Testis (tissue), 3 donors: ENCODE results near the gene DSE. TPM values are rescaled to one million over a fixed set of nuclear protein-coding genes. Genes with fewer than 3 reads are reported as not detected.

Source experiments
- DNase-seq: peaks from one replicate; pipeline ENCODE4 v3.0.0-alpha.2; 2019
- H3K27ac ChIP-seq, 2 donors: fragments of 200-600 bp; sonication (generic); one replicate each; pipeline ENCODE4 v1.5.1; 2019
- H3K27me3 ChIP-seq: fragments of 200-600 bp; sonication (generic); one replicate; pipeline ENCODE4 v1.5.1; 2019
- H3K36me3 ChIP-seq: fragments of 200-600 bp; sonication (generic); one replicate; pipeline ENCODE4 v1.5.1; 2017; ENCODE audit warnings: low read depth; ENCODE audit errors: missing control alignments
- H3K4me1 ChIP-seq: fragments of 200-600 bp; sonication (generic); one replicate; pipeline ENCODE4 v1.5.1; 2019
- H3K4me3 ChIP-seq, 2 donors: fragments of 200-600 bp; sonication (generic); one replicate each; pipeline ENCODE4 v1.5.1; 2017 to 2019
- H3K9me3 ChIP-seq: fragments of 200-600 bp; sonication (generic); one replicate; pipeline ENCODE4 v1.5.1; 2017
- CTCF ChIP-seq, 3 experiments: fragments of 450-650 bp in 2 of 3; fragments of 200-600 bp in 1 of 3; sonication (generic) in 1 of 3; IDR thresholded peaks; one replicate each; pipeline ENCODE4 v1.5.1; 2016 to 2019; ENCODE audit warnings: antibody characterized with exemption in 3 of 3, mild to moderate bottlenecking in 2 of 3, moderate library complexity in 1 of 3
- POLR2A ChIP-seq: fragments of 450-650 bp; IDR thresholded peaks from one replicate; pipeline ENCODE4 v1.6.1; 2017; ENCODE audit warnings: antibody characterized with exemption, mild to moderate bottlenecking, moderate library complexity
- WGBS, 2 donors: methylation state at CpG; one replicate each; pipeline ENCODE4 v1.1.5; 2018; 5-methylcytosine and 5-hydroxymethylcytosine counted together
- intact Hi-C: fragments of 100-400 bp; cut with DNase I; formaldehyde crosslinking; loops from one replicate; pipeline ENCODE4 v1.15.1; 2023; ENCODE audit warnings: low total_unique reads
- polyA plus RNA-seq: library from polyadenylated mRNA; stranded (reverse); fragments of 350-450 nt; fragmentation: Illumina TruSeq; extraction: RNeasy Lipid Tissue Mini Kit (QIAGEN cat#74804); gene quantifications from one replicate; pipeline ENCODE4 v1.2.3, GENCODE V29; 2014; ENCODE audit warnings: low read depth, low replicate concordance; ENCODE audit not compliant: insufficient read depth
- total RNA-seq, 2 donors: library from RNA; depleted of rRNA; stranded (reverse); fragments of >200 nt; gene quantifications; one replicate each; pipeline ENCODE4 v1.2.3, GENCODE V29; 2016

Gene DSE
- total and polyA plus RNA-seq, 3 donors from 2014 or later: 31.5 to 49.3 (median 35.1) TPM

DNA sequence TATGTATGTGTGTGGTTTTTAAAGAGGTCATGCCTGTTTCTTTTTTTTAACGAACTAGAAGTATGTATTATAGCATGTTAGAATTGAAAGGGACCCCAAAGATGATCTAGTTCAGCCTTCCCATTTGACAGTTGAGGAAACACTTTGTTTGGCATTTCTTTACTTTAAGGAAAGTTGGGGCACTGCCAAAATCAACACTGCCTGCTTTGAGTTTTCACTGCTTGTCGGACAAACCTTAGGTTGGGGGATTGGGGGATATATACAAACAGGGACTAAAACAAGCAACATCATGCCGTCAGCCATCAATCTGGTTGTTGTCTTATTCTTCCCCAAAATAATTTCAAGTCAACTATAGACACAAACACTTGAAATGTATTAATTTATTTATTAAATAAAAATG, 76.3 kb downstream of the DSE start:
- no peak overlapping the region for H3K4me3 ChIP-seq
- DNase-seq: no peak
- WGBS, 2 donors: 67 to 82% methylated on average over 3 of the region's 3 CpGs
- H3K27me3 ChIP-seq: no peaks in the 10 kb centered on the region
- no peak overlapping the region for H3K27ac ChIP-seq
- no peaks in the 10 kb centered on the region for H3K9me3 ChIP-seq
- H3K36me3 ChIP-seq: no peaks in the 10 kb centered on the region
- H3K4me1 ChIP-seq: no peaks in the 10 kb centered on the region
- no peak for TF ChIP-seq CTCF (IDR thresholded peaks at IDR 0.05)
- no peak for TF ChIP-seq POLR2A
- intact Hi-C loops: no loop called here

DNA sequence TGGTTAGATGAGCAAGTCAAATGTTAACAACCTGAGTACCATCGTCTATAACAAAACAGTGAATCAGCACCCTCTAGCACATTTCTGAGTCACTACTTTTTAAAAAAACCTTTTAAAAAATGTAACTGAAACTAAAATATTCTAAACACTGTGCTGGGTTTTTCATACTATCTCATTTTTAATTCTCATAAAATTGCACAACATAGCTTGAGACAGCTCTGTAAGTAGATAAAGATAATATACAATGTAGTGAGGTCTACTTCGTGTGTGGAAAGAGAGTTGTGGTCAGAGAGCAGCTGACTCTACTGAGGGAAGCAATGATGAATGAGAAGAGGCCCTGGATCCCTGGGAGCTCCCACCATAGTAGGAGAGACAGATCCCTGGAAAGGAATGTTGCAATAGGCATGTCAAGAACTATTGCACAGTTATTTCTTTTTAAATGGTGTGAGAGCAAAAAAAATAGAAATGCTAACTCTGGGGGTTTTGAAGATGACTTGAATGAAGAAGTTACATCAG, 76.8 kb downstream of the DSE start:
- no peak overlapping the region for H3K4me3 ChIP-seq
- H3K36me3 ChIP-seq: no peaks in the 10 kb centered on the region
- H3K27ac ChIP-seq: no peak overlapping the region
- DNase-seq: no peak
- no peaks in the 10 kb centered on the region for H3K4me1 ChIP-seq
- no peaks in the 10 kb centered on the region for H3K27me3 ChIP-seq
- 30 to 33% methylated on average over 2 of the region's 2 CpGs for WGBS, 2 donors
- TF ChIP-seq CTCF (IDR thresholded peaks at IDR 0.05) (no peak), POLR2A (no peak)
- intact Hi-C loops: no loop called here
- no peaks in the 10 kb centered on the region for H3K9me3 ChIP-seq

DNA sequence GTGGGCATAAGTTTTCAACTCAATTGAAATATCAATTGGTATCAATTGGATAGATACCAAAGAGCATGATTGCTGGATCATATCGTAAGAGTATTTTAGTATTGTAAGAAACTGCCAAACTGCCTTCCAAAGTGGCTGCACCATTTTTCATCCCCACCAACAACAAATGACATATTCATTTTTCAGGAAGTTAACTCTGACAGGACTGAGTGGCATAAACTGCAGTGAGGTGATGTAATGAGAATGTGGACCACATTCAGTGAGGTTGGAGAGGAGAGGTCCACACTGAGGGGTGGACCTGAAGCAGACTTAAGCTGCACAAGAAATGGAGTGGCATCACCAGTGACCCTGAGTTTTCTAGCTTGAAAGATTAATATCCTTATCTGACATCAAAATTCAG, 78.8 kb downstream of the DSE start:
- Histone ChIP-seq H3K9me3 (no peaks in the 10 kb centered on the region), H3K27ac (no peak overlapping the region), H3K27me3 (no peaks in the 10 kb centered on the region), H3K36me3 (no peaks in the 10 kb centered on the region), H3K4me3 (no peak overlapping the region), H3K4me1 (no peaks in the 10 kb centered on the region)
- TF ChIP-seq CTCF (IDR thresholded peaks at IDR 0.05): no peak
- no peak for TF ChIP-seq POLR2A
- intact Hi-C loops: no loop called here
- 83 to 88% methylated on average over 1 of the region's 1 CpG for WGBS, 2 donors
- DNase-seq: no peak

DNA sequence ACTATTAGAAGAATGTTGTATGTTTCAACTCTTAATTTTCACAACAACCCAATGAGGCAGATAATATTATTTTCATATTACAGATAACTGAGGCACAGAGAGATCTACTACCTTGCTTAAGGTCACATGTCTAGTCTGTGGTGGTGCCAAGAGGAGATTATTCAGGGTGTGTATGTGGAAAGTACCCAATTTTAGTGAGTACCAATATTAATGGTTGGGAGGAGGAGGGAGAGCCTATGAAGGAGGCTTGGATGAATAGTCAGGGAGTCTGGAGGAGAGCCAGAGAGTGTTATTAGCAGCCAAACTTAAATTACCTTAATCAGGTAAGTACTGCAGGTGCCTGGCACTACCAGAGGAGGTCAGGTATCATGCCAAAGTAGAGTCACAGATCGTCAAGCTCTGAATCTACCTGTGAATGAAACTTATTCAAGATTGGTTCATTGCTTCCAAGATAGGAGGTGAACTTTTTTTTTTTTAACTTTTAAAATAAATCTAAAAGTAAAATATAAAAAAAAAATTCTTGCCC, 79.5 kb downstream of the DSE start:
- no peak for DNase-seq
- Histone ChIP-seq H3K27ac (no peak overlapping the region), H3K4me3 (no peak overlapping the region), H3K36me3 (no peaks in the 10 kb centered on the region), H3K9me3 (no peaks in the 10 kb centered on the region), H3K4me1 (no peaks in the 10 kb centered on the region), H3K27me3 (no peaks in the 10 kb centered on the region)
- intact Hi-C loops: no loop called here
- TF ChIP-seq CTCF (IDR thresholded peaks at IDR 0.05) (no peak), POLR2A (no peak)
- 80 to 89% methylated on average over 1 of the region's 1 CpG for WGBS, 2 donors
